ENCODE measurements around the gene AGXT.

GRCh38 chr2:240898108-240898730 is 29.6 kb downstream of the AGXT start:
- no peak for TF ChIP-seq CTCF (IDR thresholded peaks at IDR 0.05)
- no peak for TF ChIP-seq POLR2A (IDR thresholded peaks at IDR 0.05)
- TF ChIP-seq POLR2AphosphoS5 (IDR thresholded peaks at IDR 0.05): no peak
- TF ChIP-seq EP300 (IDR thresholded peaks at IDR 0.05): no peak
